ENCODE measurements around the gene TMEM128.
"Not testable (repeated sequence)": the region's sequence is repeated elsewhere in the genome, so short reads cannot be mapped to it uniquely, and the experiment has no call there.

The TMEM128 gene

GRCh38 chr4:4248029-4248884 is at the start of gene TMEM128:
Gene TMEM128, minus strand, starts transcription at chr4:4248223. Its CDS starts 21 bp downstream, at chr4:4248202.
- peak; percentile 78 for DNase-seq

DNA sequence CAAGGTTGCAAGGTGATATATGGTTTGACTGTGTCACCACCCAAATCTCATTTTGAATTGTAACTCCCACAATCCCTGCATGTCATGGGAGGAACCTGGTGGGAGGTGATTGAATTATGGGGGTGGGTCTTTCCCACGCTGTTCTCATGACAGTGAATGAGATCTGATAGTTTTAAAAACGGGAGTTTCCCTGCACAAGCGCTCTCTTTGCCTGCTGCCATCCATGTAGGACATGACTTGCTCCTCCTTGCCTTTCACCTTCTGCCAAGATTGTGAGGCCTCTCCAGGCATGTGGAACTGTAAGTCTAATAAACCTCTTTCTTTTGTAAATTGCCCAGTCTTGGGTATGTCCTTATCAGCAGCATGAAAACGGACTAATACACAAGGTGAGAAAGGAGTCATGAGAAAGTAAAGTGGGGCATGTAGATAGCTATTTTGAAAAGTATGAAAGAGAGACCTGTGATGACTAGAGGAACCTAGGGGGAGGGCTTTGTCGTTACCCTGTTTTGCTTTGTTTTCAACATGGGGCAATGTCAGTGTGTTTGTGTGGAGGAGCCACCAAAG is 48.3 kb upstream of the TMEM128 start:
- DNase-seq: no peak

DNA sequence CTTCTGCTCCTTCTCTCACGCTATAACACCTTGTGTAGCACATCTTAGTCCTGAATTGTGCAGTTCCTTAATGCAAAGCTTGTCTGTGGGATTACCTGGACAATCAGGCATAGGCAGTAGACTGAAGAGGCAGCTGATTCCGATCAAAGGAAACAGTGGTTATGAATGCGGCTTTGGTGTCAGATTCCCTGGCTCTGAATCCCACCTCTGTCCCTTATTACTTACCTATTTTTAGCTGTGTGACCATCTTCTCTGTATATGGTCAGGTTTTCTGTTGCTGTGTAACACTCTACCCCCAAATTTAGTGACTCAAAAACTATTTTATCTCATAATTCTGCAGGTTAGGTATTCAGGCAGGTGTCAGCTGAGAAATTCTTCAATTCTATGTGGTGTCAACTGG is 45.3 kb upstream of the TMEM128 start:
- no peak for DNase-seq

GRCh38 chr4:4289941-4290850 is 42.2 kb upstream of the TMEM128 start, which contains the start of the genes LYAR and ZBTB49:
Gene LYAR, minus strand, starts transcription at chr4:4290154. Its CDS starts 6,412 bp downstream, at chr4:4283742.
Gene ZBTB49, plus strand, starts transcription at chr4:4290251. Its CDS starts 9,695 bp downstream, at chr4:4299946.
- DNase-seq: peak; percentile 68

DNA sequence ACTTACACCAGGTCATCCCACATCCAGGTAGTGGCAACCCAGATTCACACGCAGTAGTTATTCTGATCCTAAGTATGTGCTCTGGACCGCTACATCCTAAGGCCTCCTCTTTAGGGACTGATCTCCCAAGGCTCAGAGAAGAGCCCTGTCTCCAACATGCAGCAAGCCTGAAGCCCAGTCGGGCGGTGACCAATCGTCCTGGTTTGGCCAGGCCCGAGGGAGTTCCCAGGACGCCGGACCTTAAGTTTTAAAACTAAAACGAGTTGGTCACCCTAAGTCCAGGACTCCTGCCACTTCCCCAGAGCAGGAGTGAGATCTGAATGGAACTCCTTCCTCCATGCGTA is 41.5 kb upstream of the TMEM128 start:
- DNase-seq: no peak

DNA sequence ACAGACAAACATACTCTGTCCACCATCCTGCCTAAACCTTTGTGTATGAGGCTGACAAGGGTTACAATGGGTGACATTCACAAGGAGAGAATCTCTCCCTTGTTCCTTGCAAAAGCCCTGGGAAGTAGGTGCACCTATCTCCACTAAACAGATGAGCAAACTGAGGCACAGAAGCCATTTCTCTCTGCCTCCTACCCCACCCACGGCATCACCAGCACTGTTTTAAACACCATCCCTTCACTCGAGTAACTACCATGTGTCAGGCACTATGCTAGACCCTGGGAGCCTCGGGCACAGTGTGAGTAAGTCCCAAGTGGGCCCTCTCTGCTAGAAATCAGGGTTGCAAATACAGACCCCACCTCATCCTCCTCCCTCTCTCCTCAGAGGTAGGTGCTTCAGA is 41.0 kb upstream of the TMEM128 start:
- DNase-seq: no peak

GRCh38 chr4:4288098-4288497 is 40.1 kb upstream of the TMEM128 start:
- no peak for DNase-seq

- DNase-seq: no peak
Measured at GRCh38 chr4:4284827-4285618, 37.0 kb upstream of the TMEM128 start.

GRCh38 chr4:4281787-4282186 is 33.8 kb upstream of the TMEM128 start:
- no peak for DNase-seq

- no peak for DNase-seq
Measured at GRCh38 chr4:4277531-4277930, 29.5 kb upstream of the TMEM128 start.

GRCh38 chr4:4274226-4274625 is 26.2 kb upstream of the TMEM128 start:
- DNase-seq: no peak

- DNase-seq: no peak
Measured at GRCh38 chr4:4271912-4272311, 23.9 kb upstream of the TMEM128 start.

DNA sequence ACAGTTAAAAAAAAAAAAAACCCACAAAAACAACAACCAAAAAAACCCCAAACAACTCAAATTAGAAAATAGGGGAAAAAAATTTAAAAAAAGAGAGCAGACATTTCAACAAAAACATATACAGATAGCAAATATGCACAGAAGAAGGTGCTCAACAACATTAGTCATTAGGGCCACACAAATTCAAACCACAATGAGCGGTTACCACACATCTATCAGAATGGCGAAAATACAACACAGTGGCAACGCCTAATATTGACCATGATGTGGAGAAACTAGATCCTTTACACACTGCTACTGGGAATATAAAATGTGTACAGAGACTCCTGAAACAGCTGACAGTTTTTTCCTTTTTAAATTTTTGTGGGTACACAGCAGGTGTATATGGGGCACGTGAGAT is 22.5 kb upstream of the TMEM128 start:
- no peak for DNase-seq

GRCh38 chr4:4269856-4270255 is 21.8 kb upstream of the TMEM128 start:
- no peak for DNase-seq

- no peak for DNase-seq
Measured at GRCh38 chr4:4269331-4269731, 21.3 kb upstream of the TMEM128 start.

- no peak for DNase-seq
Measured at GRCh38 chr4:4268776-4269175, 20.8 kb upstream of the TMEM128 start.

DNA sequence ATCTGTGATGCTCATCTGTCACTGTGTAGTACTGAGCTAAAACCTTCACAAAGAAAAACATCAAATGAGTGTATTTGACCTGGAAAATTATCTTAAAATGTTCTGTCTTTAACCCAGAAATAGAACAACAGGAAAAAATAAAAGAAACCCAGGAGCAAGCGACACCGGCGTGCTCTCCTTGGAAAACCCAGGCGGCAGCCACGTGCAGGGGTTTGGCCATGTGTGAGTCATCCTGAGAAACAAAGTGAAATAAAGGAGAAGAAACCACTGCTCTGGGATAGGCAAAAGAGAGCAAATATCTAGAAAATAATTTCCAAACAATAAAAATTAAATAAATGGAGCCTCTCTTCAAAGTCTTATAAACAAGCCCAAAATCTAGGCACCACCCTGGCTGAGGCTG is 20.0 kb upstream of the TMEM128 start:
- DNase-seq: no peak

GRCh38 chr4:4260185-4260751 is 12.2 kb upstream of the TMEM128 start:
- no peak for DNase-seq

DNA sequence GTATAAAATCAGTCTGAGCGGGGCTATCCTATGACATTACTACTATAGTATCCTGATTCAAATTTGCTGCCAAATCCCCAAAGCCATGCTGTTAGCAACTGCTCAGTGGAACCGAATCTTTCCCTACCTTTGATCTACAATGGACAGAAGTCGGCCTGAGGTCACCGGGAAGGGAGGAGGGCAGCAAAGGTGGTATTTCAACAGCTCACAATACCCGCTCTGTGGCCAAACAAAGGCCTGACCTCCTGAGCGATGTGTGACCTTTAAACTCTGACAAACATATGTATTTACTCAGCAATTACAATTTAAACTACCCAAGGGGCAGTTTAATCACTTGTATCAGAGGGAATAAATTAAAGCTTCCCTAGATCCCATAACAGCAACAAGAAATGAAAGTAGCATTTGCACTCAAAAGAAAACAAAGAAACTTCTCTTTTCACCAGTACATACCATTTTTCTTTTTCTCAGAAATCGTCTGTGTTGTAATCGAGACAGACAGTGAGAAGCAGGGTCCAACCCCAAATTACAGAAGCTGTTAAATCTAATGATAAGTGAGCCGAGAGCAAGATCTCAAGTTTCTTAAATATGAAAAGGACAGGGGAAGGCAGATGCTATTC is 11.6 kb upstream of the TMEM128 start:
- no peak for DNase-seq

DNA sequence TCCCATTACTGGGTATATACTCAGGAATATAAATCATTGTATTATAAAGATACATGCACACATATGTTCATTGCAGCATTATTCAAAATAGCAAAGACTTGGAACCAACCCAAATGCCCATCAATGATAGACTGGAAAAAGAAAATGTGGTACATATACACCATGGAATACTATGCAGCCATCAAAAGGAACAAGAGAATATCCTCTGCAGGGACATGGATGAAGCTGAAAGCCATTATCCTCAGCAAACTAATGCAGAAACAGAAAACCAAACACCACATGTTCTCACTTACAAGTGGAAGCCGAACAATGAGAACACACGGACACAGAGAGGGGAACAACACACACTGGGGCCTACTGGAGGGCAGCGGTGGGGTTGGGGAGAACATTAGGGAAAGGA is 9.7 kb upstream of the TMEM128 start:
- DNase-seq: not testable (repeated sequence)

GRCh38 chr4:4256799-4257198 is 8.8 kb upstream of the TMEM128 start:
- DNase-seq: no peak

DNA sequence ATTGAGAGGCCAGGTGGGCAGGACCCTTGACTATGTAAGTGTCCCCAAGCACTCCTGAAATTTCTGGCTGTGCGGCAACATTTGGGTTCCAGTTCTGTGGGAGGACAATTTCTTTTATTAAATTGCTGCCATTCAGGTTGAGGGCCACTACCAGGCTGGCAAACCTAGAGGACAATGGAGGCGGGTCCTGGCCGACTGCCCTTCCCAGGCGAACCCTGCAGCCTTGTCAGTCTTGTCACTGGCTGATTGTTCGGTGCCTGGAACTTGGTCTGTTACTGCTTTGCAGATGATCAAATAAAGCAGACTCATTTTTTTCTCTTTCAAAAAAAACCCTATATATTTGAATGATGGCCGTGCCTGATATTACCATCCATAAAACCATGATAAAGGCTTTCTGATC is 6.6 kb upstream of the TMEM128 start:
- no peak for DNase-seq
